Activated T-helper 1 cell treated with Interleukin-2 at 50 U/mL for 16 hours (primary cell): ENCODE results near the gene RAP1GDS1.
"Not testable (repeated sequence)": the region's sequence is repeated elsewhere in the genome, so short reads cannot be mapped to it uniquely, and the experiment has no call there.

Experiments
- DNase-seq: peaks from one replicate; pipeline ENCODE4 v3.0.0-alpha.2; 2020; ENCODE audit warnings: low read depth

Gene RAP1GDS1

GRCh38 chr4:98358630-98359248 is 97.6 kb downstream of the RAP1GDS1 start:
- DNase-seq = no peak

- no peak for DNase-seq
These were observed 98.5 kb downstream of the RAP1GDS1 start for GRCh38 chr4:98359646-98360045.

- no peak for DNase-seq
These were observed 102.2 kb downstream of the RAP1GDS1 start for GRCh38 chr4:98363431-98363830.

GRCh38 chr4:98366275-98366674 is 105.1 kb downstream of the RAP1GDS1 start:
- DNase-seq = not testable (repeated sequence)

GRCh38 chr4:98368000-98368399 is 106.8 kb downstream of the RAP1GDS1 start:
- not testable (repeated sequence) for DNase-seq

GRCh38 chr4:98369322-98369721 is 108.1 kb downstream of the RAP1GDS1 start:
- DNase-seq = no peak

- DNase-seq = no peak
These were observed 113.5 kb downstream of the RAP1GDS1 start for GRCh38 chr4:98374643-98375042.

- no peak for DNase-seq
These were observed 116.4 kb downstream of the RAP1GDS1 start for GRCh38 chr4:98377559-98377958.

GRCh38 chr4:98381306-98381705 is 120.1 kb downstream of the RAP1GDS1 start:
- DNase-seq = no peak

GRCh38 chr4:98383431-98384106 is 122.4 kb downstream of the RAP1GDS1 start:
- no peak for DNase-seq

GRCh38 chr4:98385831-98386230 is 124.6 kb downstream of the RAP1GDS1 start:
- no peak for DNase-seq

GRCh38 chr4:98387345-98388026 is 126.3 kb downstream of the RAP1GDS1 start:
- no peak for DNase-seq

GRCh38 chr4:98394134-98394533 is 132.9 kb downstream of the RAP1GDS1 start:
- no peak for DNase-seq

GRCh38 chr4:98399915-98400314 is 138.7 kb downstream of the RAP1GDS1 start:
- no peak for DNase-seq

GRCh38 chr4:98406819-98407218 is 145.6 kb downstream of the RAP1GDS1 start:
- no peak for DNase-seq

GRCh38 chr4:98411731-98412130 is 150.5 kb downstream of the RAP1GDS1 start:
- no peak for DNase-seq

GRCh38 chr4:98416844-98417243 is 155.7 kb downstream of the RAP1GDS1 start:
- no peak for DNase-seq

GRCh38 chr4:98420151-98420550 is 159.0 kb downstream of the RAP1GDS1 start:
- DNase-seq = not testable (repeated sequence)

GRCh38 chr4:98421111-98421510 is 159.9 kb downstream of the RAP1GDS1 start:
- no peak for DNase-seq

GRCh38 chr4:98423009-98423408 is 161.8 kb downstream of the RAP1GDS1 start:
- DNase-seq = no peak

- DNase-seq = no peak
These were observed 169.7 kb downstream of the RAP1GDS1 start for GRCh38 chr4:98430708-98431403.

- no peak for DNase-seq
These were observed 172.5 kb downstream of the RAP1GDS1 start for GRCh38 chr4:98433691-98434090.

GRCh38 chr4:98434816-98435215 is 173.6 kb downstream of the RAP1GDS1 start:
- no peak for DNase-seq
